Tibial nerve (tissue), 4 donors: ENCODE data around the gene MARCOL. TPM values are rescaled to one million over a fixed set of nuclear protein-coding genes. Genes with fewer than 3 reads are reported as not detected.

ENCODE experiments used
- DNase-seq, 2 donors: peaks; one replicate each; pipeline ENCODE4 v3.0.0-alpha.2; 2019; ENCODE audit warnings: low spot score in 2 of 2
- H3K27ac ChIP-seq, 4 donors: fragments of 200-600 bp; sonication (generic) in 3 of 4; one replicate each; pipeline ENCODE4 v1.5.1; 2017 to 2019; ENCODE audit warnings: mild to moderate bottlenecking in 1 of 4
- H3K27me3 ChIP-seq, 2 donors: fragments of 200-600 bp; sonication (generic) in 1 of 2; one replicate each; pipeline versions ENCODE4 v1.5.1 to v1.6.0; 2017 to 2019
- H3K36me3 ChIP-seq, 3 donors: fragments of 200-600 bp; sonication (generic); one replicate each; pipeline ENCODE4 v1.5.1; 2018 to 2019
- H3K4me1 ChIP-seq, 4 donors: fragments of 200-600 bp; sonication (generic) in 3 of 4; one replicate each; pipeline ENCODE4 v1.5.1; 2017 to 2019
- H3K4me3 ChIP-seq, 4 donors: fragments of 200-600 bp; sonication (generic) in 3 of 4; one replicate each; pipeline ENCODE4 v1.5.1; 2017 to 2019; ENCODE audit warnings: mild to moderate bottlenecking in 1 of 4, moderate library complexity in 1 of 4
- H3K9me3 ChIP-seq, 4 donors: fragments of 200-600 bp; sonication (generic) in 3 of 4; one replicate each; pipeline ENCODE4 v1.5.1; 2017 to 2019
- CTCF ChIP-seq, 5 experiments: fragments of 200-600 bp in 3 of 5; fragments of 450-650 bp in 2 of 5; sonication (generic) in 3 of 5; IDR thresholded peaks; one replicate each; pipeline ENCODE4 v1.5.1; 2016 to 2019; ENCODE audit warnings: antibody characterized with exemption in 5 of 5, mild to moderate bottlenecking in 3 of 5, moderate library complexity in 2 of 5
- EP300 ChIP-seq, 2 donors: sonication (generic); formaldehyde crosslinking; IDR thresholded peaks; one replicate each; pipeline ENCODE4 v1.6.1; 2017; ENCODE audit warnings: antibody characterized with exemption in 2 of 2, mild to moderate bottlenecking in 1 of 2
- POLR2A ChIP-seq, 2 donors: fragments of 450-650 bp; IDR thresholded peaks; one replicate each; pipeline ENCODE4 v1.6.1; 2017; ENCODE audit warnings: antibody characterized with exemption in 2 of 2, mild to moderate bottlenecking in 2 of 2, moderate library complexity in 2 of 2
- WGBS, 2 donors: methylation state at CpG; one replicate each; pipeline ENCODE4 v1.1.5; 2018; 5-methylcytosine and 5-hydroxymethylcytosine counted together
- small RNA-seq: library from RNA; depleted of rRNA; stranded (forward); fragments of <200 nt; gene quantifications from one replicate; pipeline ENCODE3, GENCODE V24; 2016
- total RNA-seq, 4 donors: library from RNA; depleted of rRNA; stranded (reverse); fragments of >200 nt; gene quantifications; one replicate each; pipeline ENCODE4 v1.1.0, GENCODE V29; 2016

MARCOL gene
- total RNA-seq, 4 donors from 2014 or later, result not detected

GRCh38 chr5:148290271-148291195 is 52.2 kb downstream of the MARCOL start:
- Histone ChIP-seq H3K4me3 (no peak overlapping the region), H3K27ac (no peak overlapping the region), H3K27me3 (no peaks in the 10 kb centered on the region), H3K9me3 (peaks cover 0 to 4% (median 2%) of the 10 kb centered on the region in 4 donors), H3K36me3 (peaks cover 0 to 17% (median 0%) of the 10 kb centered on the region in 3 donors), H3K4me1 (no peaks in the 10 kb centered on the region)
- 66 to 75% methylated on average over 6 of the region's 6 CpGs for WGBS, 2 donors
- TF ChIP-seq EP300 (IDR thresholded peaks at IDR 0.05) (no peak), POLR2A (IDR thresholded peaks at IDR 0.05) (no peak), CTCF (IDR thresholded peaks at IDR 0.05) (no peak)
- DNase-seq, result no peak

Small RNA genes within 50 kb of the gene (small RNA-seq; reads per million reads assigned to genes)
- gene HMGN1P16, result not detected

Other genes starting within 250 kb of the MARCOL start
- 1 to 10 TPM in 2 of 4 donors, under 1 TPM in 2; 0.39 to 1.3 (median 0.97) TPM for gene SPINK5, start 174.5 kb upstream of the MARCOL start, total RNA-seq
- not detected for gene SPINK14, start 70.0 kb upstream of the MARCOL start, total RNA-seq
- gene SPINK6, start 35.5 kb upstream of the MARCOL start, total RNA-seq, result not detected
- gene SPINK13, start 30.3 kb downstream of the MARCOL start, total RNA-seq, result 1 to 10 TPM in 1 of 4 donors, not detected in 3; 1.0 TPM
- not detected for gene SPINK7, start 73.9 kb downstream of the MARCOL start, total RNA-seq
- gene SPINK9, start 97.0 kb downstream of the MARCOL start, total RNA-seq, result not detected
- 10 to 100 TPM; 55.0 to 60.7 (median 56.4) TPM for gene FBXO38, start 145.4 kb downstream of the MARCOL start, total RNA-seq